ENCODE data around the gene RNF113B. TPM values are rescaled to one million over a fixed set of nuclear protein-coding genes. Genes with fewer than 3 reads are reported as not detected.

RNF113B gene
- total RNA-seq, 2 experiments from 2014 or later = not detected

GRCh38 chr13:98175823-98176222, 1.2 kb downstream of the RNF113B start:
- DNase-seq (no peak), ATAC-seq (no peak)
- no peaks in the 10 kb centered on the region for H3K36me3 Mint-ChIP-seq
- H3K27me3 Mint-ChIP-seq = peaks cover 18% of the 10 kb centered on the region
- no peaks in the 10 kb centered on the region for H3K4me1 Mint-ChIP-seq
- H3K9me3 Mint-ChIP-seq (ENCODE audit: low read depth) = no peaks in the 10 kb centered on the region
- H3K4me3 Mint-ChIP-seq = no peak overlapping the region
- no peak overlapping the region for H3K27ac Mint-ChIP-seq
- CTCF ChIA-PET = no interaction called here

GRCh38 chr13:98175043-98175442, 2.0 kb downstream of the RNF113B start:
- Mint-ChIP-seq H3K27me3 (peaks cover 21% of the 10 kb centered on the region), H3K4me1 (no peaks in the 10 kb centered on the region), H3K36me3 (no peaks in the 10 kb centered on the region), H3K9me3 (ENCODE audit: low read depth) (no peaks in the 10 kb centered on the region), H3K27ac (no peak overlapping the region), H3K4me3 (no peak overlapping the region)
- CTCF ChIA-PET = no interaction called here
- DNase-seq (no peak), ATAC-seq (no peak)

- DNase-seq (no peak), ATAC-seq (no peak)
- no peak overlapping the region for H3K27ac Mint-ChIP-seq
- H3K4me1 Mint-ChIP-seq = no peaks in the 10 kb centered on the region
- H3K36me3 Mint-ChIP-seq = no peaks in the 10 kb centered on the region
- no peak overlapping the region for H3K4me3 Mint-ChIP-seq
- H3K9me3 Mint-ChIP-seq (ENCODE audit: low read depth) = no peaks in the 10 kb centered on the region
- H3K27me3 Mint-ChIP-seq = peaks cover 22% of the 10 kb centered on the region
- CTCF ChIA-PET = no interaction called here
Measured at GRCh38 chr13:98174307-98174706, 2.8 kb downstream of the RNF113B start.

GRCh38 chr13:98173431-98174152, 3.5 kb downstream of the RNF113B start:
- H3K36me3 Mint-ChIP-seq = no peaks in the 10 kb centered on the region
- CTCF ChIA-PET = no interaction called here

GRCh38 chr13:98172590-98173422, 4.3 kb downstream of the RNF113B start:
- H3K36me3 Mint-ChIP-seq = no peaks in the 10 kb centered on the region
- ATAC-seq (no peak), DNase-seq (no peak)
- H3K4me1 Mint-ChIP-seq = no peaks in the 10 kb centered on the region
- no peaks in the 10 kb centered on the region for H3K9me3 Mint-ChIP-seq (ENCODE audit: low read depth)
- CTCF ChIA-PET = no interaction called here
- H3K27me3 Mint-ChIP-seq = peaks cover 24% of the 10 kb centered on the region
- no peak overlapping the region for H3K27ac Mint-ChIP-seq
- no peak overlapping the region for H3K4me3 Mint-ChIP-seq

More at GRCh38 chr13:98173431-98174152, 3.5 kb downstream of the RNF113B start:
- ATAC-seq (no peak), DNase-seq (no peak)
- Mint-ChIP-seq H3K27me3 (peaks cover 23% of the 10 kb centered on the region), H3K4me1 (no peaks in the 10 kb centered on the region), H3K9me3 (ENCODE audit: low read depth) (no peaks in the 10 kb centered on the region), H3K27ac (no peak overlapping the region), H3K4me3 (no peak overlapping the region)

GRCh38 chr13:98171900-98172589, 5.0 kb downstream of the RNF113B start:
- CTCF ChIA-PET = no interaction called here

GRCh38 chr13:98169331-98169730, 7.7 kb downstream of the RNF113B start:
- no peak for DNase-seq
- Mint-ChIP-seq H3K36me3 (no peaks in the 10 kb centered on the region), H3K27me3 (peaks cover 24% of the 10 kb centered on the region), H3K4me1 (no peaks in the 10 kb centered on the region), H3K27ac (no peak overlapping the region), H3K9me3 (ENCODE audit: low read depth) (no peaks in the 10 kb centered on the region), H3K4me3 (no peak overlapping the region)
- CTCF ChIA-PET = no interaction called here
- no peak for ATAC-seq

More at GRCh38 chr13:98171900-98172589, 5.0 kb downstream of the RNF113B start:
- Mint-ChIP-seq H3K4me3 (no peak overlapping the region), H3K27me3 (peaks cover 24% of the 10 kb centered on the region), H3K27ac (no peak overlapping the region), H3K36me3 (no peaks in the 10 kb centered on the region), H3K9me3 (ENCODE audit: low read depth) (no peaks in the 10 kb centered on the region), H3K4me1 (no peaks in the 10 kb centered on the region)
- DNase-seq (no peak), ATAC-seq (no peak)

- H3K4me1 Mint-ChIP-seq = no peaks in the 10 kb centered on the region
- no peak for ATAC-seq
Measured at GRCh38 chr13:98162935-98163334, 14.1 kb downstream of the RNF113B start.

GRCh38 chr13:98158172-98158899, 18.7 kb downstream of the RNF113B start:
- ATAC-seq (no peak), DNase-seq (no peak)
- Mint-ChIP-seq H3K4me3 (no peak overlapping the region), H3K27me3 (peaks cover 6% of the 10 kb centered on the region), H3K9me3 (ENCODE audit: low read depth) (no peaks in the 10 kb centered on the region), H3K27ac (no peak overlapping the region), H3K4me1 (no peaks in the 10 kb centered on the region), H3K36me3 (no peaks in the 10 kb centered on the region)
- CTCF ChIA-PET = no interaction called here

More at GRCh38 chr13:98162935-98163334, 14.1 kb downstream of the RNF113B start:
- CTCF ChIA-PET = no interaction called here
- Mint-ChIP-seq H3K4me3 (no peak overlapping the region), H3K27me3 (no peaks in the 10 kb centered on the region), H3K9me3 (ENCODE audit: low read depth) (no peaks in the 10 kb centered on the region), H3K27ac (no peak overlapping the region), H3K36me3 (no peaks in the 10 kb centered on the region)
- no peak for DNase-seq

- H3K4me3 Mint-ChIP-seq = no peak overlapping the region
- H3K9me3 Mint-ChIP-seq (ENCODE audit: low read depth) = no peaks in the 10 kb centered on the region
- no peaks in the 10 kb centered on the region for H3K36me3 Mint-ChIP-seq
- DNase-seq (no peak), ATAC-seq (no peak)
- peaks cover 10% of the 10 kb centered on the region for H3K27me3 Mint-ChIP-seq
- no peaks in the 10 kb centered on the region for H3K4me1 Mint-ChIP-seq
- H3K27ac Mint-ChIP-seq = no peak overlapping the region
- CTCF ChIA-PET = no interaction called here
Measured at GRCh38 chr13:98157609-98158008, 19.5 kb downstream of the RNF113B start.

- no peak for DNase-seq
- Mint-ChIP-seq H3K9me3 (ENCODE audit: low read depth) (no peaks in the 10 kb centered on the region), H3K27ac (no peak overlapping the region), H3K27me3 (peaks cover 10% of the 10 kb centered on the region), H3K4me3 (no peak overlapping the region), H3K4me1 (no peaks in the 10 kb centered on the region), H3K36me3 (no peaks in the 10 kb centered on the region)
- CTCF ChIA-PET = no interaction called here
- no peak for ATAC-seq
Measured at GRCh38 chr13:98157188-98157587, 19.9 kb downstream of the RNF113B start.

- no peak overlapping the region for H3K4me3 Mint-ChIP-seq
- no peaks in the 10 kb centered on the region for H3K36me3 Mint-ChIP-seq
Measured at GRCh38 chr13:98156259-98156658, 20.8 kb downstream of the RNF113B start.

GRCh38 chr13:98155475-98156109, 21.5 kb downstream of the RNF113B start:
- CTCF ChIA-PET = interaction anchor here (0.5 kb wide), 1 partner anchor 132 kb away, joined by 3 read pairs; no protein-coding TSS in a partner anchor
- H3K27ac Mint-ChIP-seq = no peak overlapping the region
- H3K36me3 Mint-ChIP-seq = no peaks in the 10 kb centered on the region
- H3K9me3 Mint-ChIP-seq (ENCODE audit: low read depth) = no peaks in the 10 kb centered on the region
- no peaks in the 10 kb centered on the region for H3K4me1 Mint-ChIP-seq
- no peak overlapping the region for H3K4me3 Mint-ChIP-seq
- H3K27me3 Mint-ChIP-seq = peaks cover 12% of the 10 kb centered on the region
- ATAC-seq (no peak), DNase-seq (no peak)

More at GRCh38 chr13:98156259-98156658, 20.8 kb downstream of the RNF113B start:
- H3K27me3 Mint-ChIP-seq = peaks cover 10% of the 10 kb centered on the region
- H3K4me1 Mint-ChIP-seq = no peaks in the 10 kb centered on the region
- CTCF ChIA-PET = no interaction called here
- H3K9me3 Mint-ChIP-seq (ENCODE audit: low read depth) = no peaks in the 10 kb centered on the region
- no peak overlapping the region for H3K27ac Mint-ChIP-seq
- DNase-seq (no peak), ATAC-seq (no peak)

All from activated CD8-positive, alpha-beta memory T cell treated with anti-CD3 and anti-CD28 coated beads, Interleukin-2, amount 10 ng/mL, durations not matched to agents 7 days and 5 days (primary cell).